ENCODE data around the gene HDLBP. TPM values are rescaled to one million over a fixed set of nuclear protein-coding genes. Genes with fewer than 3 reads are reported as not detected.

The HDLBP gene
- total and polyA plus RNA-seq, 12 donors, result 206 to 419 (median 353) TPM

GRCh38 chr2:241286348-241287090 is 29.0 kb downstream of the HDLBP start:
- peaks cover 0 to 25% (median 0%) of the 10 kb centered on the region in 9 donors for H3K36me3 ChIP-seq
- WGBS, 2 donors, result 96 to 97% methylated on average over 9 of the region's 9 CpGs
- peaks cover 0 to 29% (median 22%) of the 10 kb centered on the region in 9 donors for H3K4me1 ChIP-seq
- no peak overlapping the region for H3K27ac ChIP-seq
- H3K27me3 ChIP-seq, result no peaks in the 10 kb centered on the region
- H3K9me3 ChIP-seq, result no peaks in the 10 kb centered on the region
- DNase-seq, result no peak
- no peak for ATAC-seq
- H3K4me3 ChIP-seq, result no peak overlapping the region
- intact Hi-C loops (cut with DNase I), result no loop called here
- TF ChIP-seq CTCF (IDR thresholded peaks at IDR 0.05), result no peak

GRCh38 chr2:241285596-241285995 is 29.9 kb downstream of the HDLBP start:
- WGBS, 2 donors, result 98 to 100% methylated on average over 1 of the region's 1 CpG
- Histone ChIP-seq H3K27ac (no peak overlapping the region), H3K4me3 (no peak overlapping the region), H3K36me3 (peaks cover 0 to 25% (median 0%) of the 10 kb centered on the region in 9 donors), H3K4me1 (peaks cover 0 to 25% (median 22%) of the 10 kb centered on the region in 9 donors), H3K9me3 (no peaks in the 10 kb centered on the region), H3K27me3 (no peaks in the 10 kb centered on the region)
- no peak for DNase-seq
- no peak for TF ChIP-seq CTCF (IDR thresholded peaks at IDR 0.05)
- intact Hi-C loops (cut with DNase I), result no loop called here
- ATAC-seq, result no peak

- no peaks in the 10 kb centered on the region for H3K27me3 ChIP-seq
- DNase-seq (no peak), ATAC-seq (no peak)
- no peak overlapping the region for H3K27ac ChIP-seq
- H3K9me3 ChIP-seq, result no peaks in the 10 kb centered on the region
- intact Hi-C loops (cut with DNase I), result no loop called here
- no peak for TF ChIP-seq CTCF (IDR thresholded peaks at IDR 0.05)
- WGBS, 2 donors, result 79 to 80% methylated on average over 5 of the region's 5 CpGs
- peaks cover 0 to 17% (median 0%) of the 10 kb centered on the region in 9 donors for H3K36me3 ChIP-seq
- peaks cover 0 to 19% (median 11%) of the 10 kb centered on the region in 9 donors for H3K4me1 ChIP-seq
- H3K4me3 ChIP-seq, result no peak overlapping the region
Measured at GRCh38 chr2:241282555-241282954, 32.9 kb downstream of the HDLBP start.

- Histone ChIP-seq H3K36me3 (peaks cover 0 to 10% (median 0%) of the 10 kb centered on the region in 9 donors), H3K27me3 (no peaks in the 10 kb centered on the region), H3K4me3 (no peak overlapping the region), H3K27ac (no peak overlapping the region), H3K4me1 (peaks cover 0 to 19% (median 11%) of the 10 kb centered on the region in 9 donors), H3K9me3 (peaks cover 0 to 9% (median 0%) of the 10 kb centered on the region in 11 donors)
- DNase-seq (no peak), ATAC-seq (no peak)
- 84 to 94% methylated on average over 4 of the region's 4 CpGs for WGBS, 2 donors
- intact Hi-C loops (cut with DNase I), result no loop called here
- no peak for TF ChIP-seq CTCF (IDR thresholded peaks at IDR 0.05)
Measured at GRCh38 chr2:241280291-241280690, 35.2 kb downstream of the HDLBP start.

Data from heart right ventricle (tissue), 16 donors.